ENCODE results near the gene MRPL53.

GRCh38 chr2:74507145-74507925 lies 34.9 kb upstream of the MRPL53 start, which contains the start of gene PCGF1:
- TF ChIP-seq, protein P1, sequence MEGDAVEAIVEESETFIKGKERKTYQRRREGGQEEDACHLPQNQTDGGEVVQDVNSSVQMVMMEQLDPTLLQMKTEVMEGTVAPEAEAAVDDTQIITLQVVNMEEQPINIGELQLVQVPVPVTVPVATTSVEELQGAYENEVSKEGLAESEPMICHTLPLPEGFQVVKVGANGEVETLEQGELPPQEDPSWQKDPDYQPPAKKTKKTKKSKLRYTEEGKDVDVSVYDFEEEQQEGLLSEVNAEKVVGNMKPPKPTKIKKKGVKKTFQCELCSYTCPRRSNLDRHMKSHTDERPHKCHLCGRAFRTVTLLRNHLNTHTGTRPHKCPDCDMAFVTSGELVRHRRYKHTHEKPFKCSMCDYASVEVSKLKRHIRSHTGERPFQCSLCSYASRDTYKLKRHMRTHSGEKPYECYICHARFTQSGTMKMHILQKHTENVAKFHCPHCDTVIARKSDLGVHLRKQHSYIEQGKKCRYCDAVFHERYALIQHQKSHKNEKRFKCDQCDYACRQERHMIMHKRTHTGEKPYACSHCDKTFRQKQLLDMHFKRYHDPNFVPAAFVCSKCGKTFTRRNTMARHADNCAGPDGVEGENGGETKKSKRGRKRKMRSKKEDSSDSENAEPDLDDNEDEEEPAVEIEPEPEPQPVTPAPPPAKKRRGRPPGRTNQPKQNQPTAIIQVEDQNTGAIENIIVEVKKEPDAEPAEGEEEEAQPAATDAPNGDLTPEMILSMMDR (IDR thresholded peaks at IDR 0.05) = peak in 4 of 7 experiments; percentile 25 to 36 (median 32)
- peak in 2 of 3 donors; percentile 73 to 81 for TF ChIP-seq POLR2A (IDR thresholded peaks at IDR 0.05)

Data from body of pancreas (tissue), 4 donors.